Smooth muscle cell (in vitro differentiated cells): ENCODE data around the gene GRK6. TPM values are rescaled to one million over a fixed set of nuclear protein-coding genes. Genes with fewer than 3 reads are reported as not detected.

Experiments used
- DNase-seq: peaks from one replicate; lab custom pipeline; 2025; ENCODE audit not compliant: unreplicated experiment; lab: John Stamatoyannopoulos, UW
- H2AFZ ChIP-seq: fragments of 200-600 bp; sonication (generic); 2 replicates; pipeline ENCODE4 v1.6.0; 2016; ENCODE audit warnings: antibody characterized with exemption, low read depth, mild to moderate bottlenecking
- H3F3A ChIP-seq: fragments of 200-600 bp; sonication (generic); 2 replicates; pipeline ENCODE4 v1.6.0; 2017; ENCODE audit warnings: antibody characterized with exemption, low read depth
- H3K27ac ChIP-seq: fragments of 200-600 bp; sonication (generic); 2 replicates; pipeline ENCODE4 v1.5.1; 2016; ENCODE audit warnings: low read depth, mild to moderate bottlenecking
- H3K27me3 ChIP-seq: fragments of 200-600 bp; sonication (generic); 2 replicates; pipeline ENCODE4 v1.6.1; 2016; ENCODE audit warnings: low read depth, mild to moderate bottlenecking
- H3K36me3 ChIP-seq: fragments of 200-600 bp; sonication (generic); 2 replicates; pipeline ENCODE4 v1.5.1; 2016; ENCODE audit warnings: low read depth
- H3K4me1 ChIP-seq: fragments of 200-600 bp; sonication (generic); 2 replicates; pipeline ENCODE4 v1.5.1; 2016; ENCODE audit warnings: low read depth
- H3K4me2 ChIP-seq: fragments of 200-600 bp; sonication (generic); 2 replicates; pipeline ENCODE4 v1.6.0; 2016; ENCODE audit warnings: mild to moderate bottlenecking
- H3K4me3 ChIP-seq: fragments of 200-600 bp; sonication (generic); 2 replicates; pipeline ENCODE4 v1.5.1; 2016; ENCODE audit warnings: mild to moderate bottlenecking
- H3K79me2 ChIP-seq: fragments of 200-600 bp; sonication (generic); 2 replicates; pipeline ENCODE4 v1.6.0; 2016; ENCODE audit warnings: low read depth, mild to moderate bottlenecking
- H3K9ac ChIP-seq: fragments of 200-600 bp; sonication (generic); 2 replicates; pipeline ENCODE4 v1.6.0; 2016; ENCODE audit warnings: low read depth
- H3K9me3 ChIP-seq: fragments of 200-600 bp; sonication (generic); replicated peaks from 2 replicates; pipeline ENCODE4 v1.5.1; 2016; ENCODE audit warnings: low read depth
- H4K20me1 ChIP-seq: fragments of 200-600 bp; sonication (generic); 2 replicates; pipeline ENCODE4 v1.6.0; 2016; ENCODE audit warnings: low read depth
- WGBS: methylation state at CpG from one replicate; pipeline ENCODE4 v1.1.7; 2016; ENCODE audit warnings: low lambda C conversion rate; 5-methylcytosine and 5-hydroxymethylcytosine counted together
- polyA plus RNA-seq: library from polyadenylated mRNA; unstranded; fragments of >200 nt; fragmentation: Nextera tagmentation; extraction: Ambion mirVana; gene quantifications from 2 replicates; pipeline ENCODE4 v1.2.1, GENCODE V29; 2016
- total RNA-seq: library from RNA; depleted of rRNA; stranded (reverse); fragments of >200 nt; gene quantifications from 2 replicates; pipeline ENCODE4 v1.2.3, GENCODE V29; 2014
- TF ChIP-seq, protein P1 (sequence below): fragments of 200-600 bp; sonication (generic); IDR thresholded peaks from 2 replicates; pipeline ENCODE4 v1.5.1; 2017; ENCODE audit warnings: borderline replicate concordance, mild to moderate bottlenecking, antibody characterized with exemption; ENCODE audit not compliant: insufficient read depth, poor library complexity, severe bottlenecking

Gene GRK6
- total RNA-seq = 13.3 and 20.8 TPM in 2 replicates
- polyA plus RNA-seq = 28.5 and 33.8 TPM in 2 replicates

DNA sequence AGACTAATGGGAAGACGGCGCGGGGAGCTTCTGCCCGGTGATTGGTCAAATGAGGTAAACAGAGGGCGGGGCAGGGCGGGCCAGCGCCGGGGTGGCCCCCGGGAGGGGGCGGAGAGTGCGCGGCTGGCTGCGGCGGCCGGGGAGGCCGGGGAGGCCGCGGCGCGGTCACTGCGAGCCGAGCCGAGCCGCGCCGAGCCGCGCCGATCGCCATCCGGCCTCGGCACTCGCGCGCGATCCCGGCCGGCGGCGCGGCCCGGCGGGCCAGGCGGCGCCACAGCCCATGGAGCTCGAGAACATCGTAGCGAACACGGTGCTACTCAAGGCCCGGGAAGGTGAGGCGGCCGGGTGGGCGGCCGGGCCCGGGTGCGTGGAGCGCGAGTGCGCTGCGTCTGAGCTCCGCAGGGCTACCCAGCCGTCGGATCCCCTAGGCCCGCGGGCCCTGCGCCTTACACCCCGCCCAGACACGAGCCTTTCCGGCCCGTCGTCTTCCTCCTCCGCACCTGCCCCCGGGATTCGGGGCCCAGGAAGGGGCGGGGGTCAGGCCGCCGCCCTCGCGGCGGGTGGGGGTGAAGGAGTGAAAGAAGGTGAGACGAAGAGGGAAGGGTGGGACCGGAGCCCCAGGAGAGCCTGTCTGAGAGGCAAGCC lies at the start of gene GRK6:
Gene GRK6, plus strand, starts transcription at position 111 of the 645 bp plus-strand sequence. Its CDS starts 170 bp downstream, at position 281.
- no peak for DNase-seq
- Histone ChIP-seq H3K27ac (peak within 1 kb of the TSS; percentile 94), H3K9ac (peak within 1 kb of the TSS; percentile 92), H3K27me3 (no peaks in the 10 kb centered on the region), H3K9me3 (no peaks in the 10 kb centered on the region), H3K79me2 (peaks cover 15% of the 10 kb centered on the region), H2AFZ (peak within 1 kb of the TSS; percentile 73), H3K4me2 (peak within 1 kb of the TSS; percentile 97), H3K4me1 (peaks cover 11% of the 10 kb centered on the region), H4K20me1 (peaks cover 22% of the 10 kb centered on the region), H3K36me3 (no peaks in the 10 kb centered on the region), H3K4me3 (peak within 1 kb of the TSS; percentile 83), H3F3A (no peaks in the 10 kb centered on the region)
- WGBS = under 1% methylated on average over 59 of the region's 82 CpGs
- TF ChIP-seq, protein P1, sequence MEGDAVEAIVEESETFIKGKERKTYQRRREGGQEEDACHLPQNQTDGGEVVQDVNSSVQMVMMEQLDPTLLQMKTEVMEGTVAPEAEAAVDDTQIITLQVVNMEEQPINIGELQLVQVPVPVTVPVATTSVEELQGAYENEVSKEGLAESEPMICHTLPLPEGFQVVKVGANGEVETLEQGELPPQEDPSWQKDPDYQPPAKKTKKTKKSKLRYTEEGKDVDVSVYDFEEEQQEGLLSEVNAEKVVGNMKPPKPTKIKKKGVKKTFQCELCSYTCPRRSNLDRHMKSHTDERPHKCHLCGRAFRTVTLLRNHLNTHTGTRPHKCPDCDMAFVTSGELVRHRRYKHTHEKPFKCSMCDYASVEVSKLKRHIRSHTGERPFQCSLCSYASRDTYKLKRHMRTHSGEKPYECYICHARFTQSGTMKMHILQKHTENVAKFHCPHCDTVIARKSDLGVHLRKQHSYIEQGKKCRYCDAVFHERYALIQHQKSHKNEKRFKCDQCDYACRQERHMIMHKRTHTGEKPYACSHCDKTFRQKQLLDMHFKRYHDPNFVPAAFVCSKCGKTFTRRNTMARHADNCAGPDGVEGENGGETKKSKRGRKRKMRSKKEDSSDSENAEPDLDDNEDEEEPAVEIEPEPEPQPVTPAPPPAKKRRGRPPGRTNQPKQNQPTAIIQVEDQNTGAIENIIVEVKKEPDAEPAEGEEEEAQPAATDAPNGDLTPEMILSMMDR = no peak

GRCh38 chr5:177377851-177378776 lies 48.4 kb upstream of the GRK6 start:
- Histone ChIP-seq H3K36me3 (no peaks in the 10 kb centered on the region), H2AFZ (no peak overlapping the region), H3K9me3 (no peaks in the 10 kb centered on the region), H3K79me2 (no peaks in the 10 kb centered on the region), H4K20me1 (no peaks in the 10 kb centered on the region), H3K4me3 (no peak overlapping the region), H3K9ac (no peak overlapping the region), H3K27me3 (no peaks in the 10 kb centered on the region), H3K27ac (no peak overlapping the region), H3K4me2 (no peak overlapping the region), H3F3A (no peaks in the 10 kb centered on the region), H3K4me1 (no peaks in the 10 kb centered on the region)
- TF ChIP-seq, protein P1 = no peak
- no peak for DNase-seq
- 83% methylated on average over 8 of the region's 8 CpGs for WGBS

GRCh38 chr5:177378884-177379883 lies 47.3 kb upstream of the GRK6 start:
- peak overlapping the region; percentile 69 for H2AFZ ChIP-seq
- DNase-seq = no peak
- WGBS = 58% methylated on average over 15 of the region's 15 CpGs

More at GRCh38 chr5:177378884-177379883, 47.3 kb upstream of the GRK6 start:
- TF ChIP-seq, protein P1 = no peak
- Histone ChIP-seq H3K4me3 (no peak overlapping the region), H3K36me3 (no peaks in the 10 kb centered on the region), H4K20me1 (no peaks in the 10 kb centered on the region), H3K9me3 (no peaks in the 10 kb centered on the region), H3K27ac (peak overlapping the region; percentile 67), H3K27me3 (no peaks in the 10 kb centered on the region), H3K4me2 (peak overlapping the region; percentile 37), H3K4me1 (no peaks in the 10 kb centered on the region), H3K9ac (no peak overlapping the region), H3K79me2 (no peaks in the 10 kb centered on the region), H3F3A (no peaks in the 10 kb centered on the region)
